Measurements from ENCODE around the gene VAMP4. TPM values are rescaled to one million over a fixed set of nuclear protein-coding genes. Genes with fewer than 3 reads are reported as not detected.

VAMP4 gene
- total and polyA plus RNA-seq, 2 donors (not counting 3 experiments of a cell fraction or from before 2014, with no cell fraction given), result 2.1 to 10.4 TPM

DNA sequence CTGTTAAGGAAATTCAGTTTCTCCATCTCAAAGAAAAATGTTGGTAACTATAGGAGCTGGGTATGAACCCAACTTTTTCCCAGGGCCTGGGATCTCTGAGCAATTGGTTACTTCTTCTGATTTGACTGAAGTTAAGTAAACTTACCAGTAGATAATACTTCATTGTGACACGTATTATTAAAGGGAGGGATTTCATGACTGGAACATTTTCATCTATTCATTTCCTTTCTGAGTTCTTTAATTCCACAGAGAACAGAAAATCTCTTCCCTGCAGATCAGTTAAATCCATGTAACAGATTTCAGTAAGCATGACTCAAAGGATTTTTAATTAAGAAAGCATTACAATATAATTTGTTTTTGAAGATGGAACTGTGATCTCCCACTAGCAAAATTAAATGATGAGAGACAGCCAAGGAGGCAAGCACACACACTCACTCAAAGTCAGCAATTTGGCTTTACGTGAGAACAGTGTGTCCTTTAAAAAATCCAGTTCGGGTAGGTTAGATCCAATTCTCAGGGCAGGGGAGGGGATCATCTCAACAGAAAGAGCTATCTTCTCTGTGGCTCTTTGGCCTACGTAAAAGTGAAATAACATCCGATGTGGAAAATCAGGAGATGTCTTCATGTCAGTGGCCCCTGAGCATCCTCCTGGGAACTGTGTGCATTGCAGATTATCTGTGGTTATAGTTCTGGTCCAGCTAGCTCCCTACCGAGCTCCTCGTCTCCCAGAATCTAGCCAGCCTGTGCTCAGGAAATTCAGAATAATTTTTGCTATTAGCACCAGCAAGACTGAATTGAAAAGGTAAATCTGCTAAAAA is 78.6 kb downstream of the VAMP4 start:
- no peaks in the 10 kb centered on the region for H3K4me1 ChIP-seq (ENCODE audit: control insufficient read depth, extremely low read depth, insufficient read depth, low read length)
- no peak overlapping the region for H2AFZ ChIP-seq (ENCODE audit: low read depth, low read length)
- H3K79me2 ChIP-seq (ENCODE audit: control insufficient read depth, insufficient read depth, low read length), result no peaks in the 10 kb centered on the region
- TF ChIP-seq, protein P1, sequence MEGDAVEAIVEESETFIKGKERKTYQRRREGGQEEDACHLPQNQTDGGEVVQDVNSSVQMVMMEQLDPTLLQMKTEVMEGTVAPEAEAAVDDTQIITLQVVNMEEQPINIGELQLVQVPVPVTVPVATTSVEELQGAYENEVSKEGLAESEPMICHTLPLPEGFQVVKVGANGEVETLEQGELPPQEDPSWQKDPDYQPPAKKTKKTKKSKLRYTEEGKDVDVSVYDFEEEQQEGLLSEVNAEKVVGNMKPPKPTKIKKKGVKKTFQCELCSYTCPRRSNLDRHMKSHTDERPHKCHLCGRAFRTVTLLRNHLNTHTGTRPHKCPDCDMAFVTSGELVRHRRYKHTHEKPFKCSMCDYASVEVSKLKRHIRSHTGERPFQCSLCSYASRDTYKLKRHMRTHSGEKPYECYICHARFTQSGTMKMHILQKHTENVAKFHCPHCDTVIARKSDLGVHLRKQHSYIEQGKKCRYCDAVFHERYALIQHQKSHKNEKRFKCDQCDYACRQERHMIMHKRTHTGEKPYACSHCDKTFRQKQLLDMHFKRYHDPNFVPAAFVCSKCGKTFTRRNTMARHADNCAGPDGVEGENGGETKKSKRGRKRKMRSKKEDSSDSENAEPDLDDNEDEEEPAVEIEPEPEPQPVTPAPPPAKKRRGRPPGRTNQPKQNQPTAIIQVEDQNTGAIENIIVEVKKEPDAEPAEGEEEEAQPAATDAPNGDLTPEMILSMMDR (IDR thresholded peaks at IDR 0.05; ENCODE audit: extremely low read depth in 1 of 2, insufficient read depth in 1 of 2, low read depth in 1 of 2, low read length in 2 of 2), result no peak
- TF ChIP-seq EZH2 (IDR thresholded peaks at IDR 0.05; ENCODE audit: borderline replicate concordance, low read depth, low read length, severe bottlenecking) (no peak), MAX (IDR thresholded peaks at IDR 0.05; ENCODE audit: insufficient read depth, insufficient read length) (no peak), MYC (IDR thresholded peaks at IDR 0.05; ENCODE audit: low read depth, low read length) (no peak), POLR2A (IDR thresholded peaks at IDR 0.05; ENCODE audit: low read depth, low read length) (no peak), JUN (IDR thresholded peaks at IDR 0.05; ENCODE audit: borderline replicate concordance, insufficient read depth, insufficient read length, low read depth) (no peak), FOS (IDR thresholded peaks at IDR 0.05; ENCODE audit: borderline replicate concordance, insufficient read depth, low read length) (no peak), GATA2 (IDR thresholded peaks at IDR 0.05; ENCODE audit: insufficient read depth, insufficient read length, low read depth, low read length) (no peak), POLR2AphosphoS5 (IDR thresholded peaks at IDR 0.05; ENCODE audit: insufficient read depth, low read depth, low read length) (no peak)
- no peaks in the 10 kb centered on the region for H4K20me1 ChIP-seq (replicated peaks; ENCODE audit: control insufficient read depth, extremely low read depth, insufficient read depth, low read length)
- dilution Hi-C loops (cut with MboI; ENCODE audit: extremely low pct_ligation_motif_present, low sequenced_read_pairs), result no loop called here
- H3K36me3 ChIP-seq (ENCODE audit: control insufficient read depth in 2 of 2, extremely low read depth in 1 of 2, insufficient read depth in 2 of 2, low read length in 2 of 2), result no peaks in the 10 kb centered on the region
- H3K9me1 ChIP-seq (replicated peaks; ENCODE audit: control insufficient read depth, extremely low read depth, insufficient read depth, low read length), result no peaks in the 10 kb centered on the region
- H3K4me2 ChIP-seq (ENCODE audit: insufficient read depth, low read length), result no peak overlapping the region
- no peak for DNase-seq (ENCODE audit: low read depth, low spot score)
- H3K27ac ChIP-seq (ENCODE audit: insufficient read depth, low read depth, low read length), result no peak overlapping the region
- BruUV-seq (replicated peaks), result no TSS peak
- no peaks in the 10 kb centered on the region for H3K9me3 ChIP-seq (replicated peaks; ENCODE audit: control insufficient read depth, insufficient read depth, low read length)
- no peak overlapping the region for H3K4me3 ChIP-seq (replicated peaks in 1 of 3; ENCODE audit: insufficient read depth in 1 of 3, low read depth in 1 of 3, low read length in 3 of 3)
- peaks cover 0 to 1% of the 10 kb centered on the region in 2 experiments for H3K27me3 ChIP-seq (ENCODE audit: control insufficient read depth in 2 of 2, insufficient read depth in 2 of 2, low read length in 2 of 2)
- ChIA-PET CTCF (interaction anchor here (0.9 to 1.0 kb wide), 3 partner anchors 8 to 339 kb away, joined by 3 to 4 read pairs (median 3); no protein-coding TSS in a partner anchor), POLR2A (no interaction called here)
- no peak overlapping the region for H3K9ac ChIP-seq (replicated peaks; ENCODE audit: extremely low read depth, insufficient read depth, low read length)
- intact Hi-C loops (cut with micrococcal nuclease), result no loop called here
- FAIRE-seq, result no peak
